HepG2 (cell line): ENCODE results near the gene ST14. TPM values are rescaled to one million over a fixed set of nuclear protein-coding genes. Genes with fewer than 3 reads are reported as not detected.

ENCODE experiments used
- ATAC-seq: fragments of 200-7000 bp; cut with Tn5 transposase; 3 replicates; pipeline ENCODE4 v1.9.1; 2020; ENCODE audit warnings: mild to moderate bottlenecking, moderate library complexity
- BruUV-seq: library from RNA; stranded (reverse); fragments of 400-500 nt; replicated peaks from 2 replicates; lab custom pipeline; 2021; lab: Mats Ljungman, UMichigan
- CTCF ChIA-PET: fragments of 300-600 bp; formaldehyde crosslinking; extraction: SDS; loops from one replicate; lab custom pipeline; 2021; ENCODE audit warnings: low total read pairs, inconsistent platforms, low intra/inter-chr PET ratio; lab: Yijun Ruan, JAX
- POLR2A ChIA-PET: fragments of 350-600 bp; sonication (Branson Sonifier 250); formaldehyde crosslinking; loops from one replicate; lab custom pipeline; 2020; ENCODE audit warnings: antibody characterized with exemption, inconsistent platforms; lab: Yijun Ruan, JAX
- DNase-seq: peaks from one replicate; pipeline ENCODE4 v3.0.0-alpha.2; 2015; ENCODE audit warnings: low spot score
- FAIRE-seq: peaks from 3 replicates; lab custom pipeline; 2011; peaks lifted over from hg19 to GRCh38; lab: Jason Lieb, UNC
- H2AFZ ChIP-seq: one replicate; pipeline ENCODE4 v1.6.1; 2011; ENCODE audit warnings: low read length, inconsistent platforms
- H3K27ac ChIP-seq: fragments of 300-600 bp; 3 replicates; pipeline ENCODE4 v1.8.0; 2011; ENCODE audit warnings: mixed run types, mild to moderate bottlenecking, mixed read lengths, low read length, inconsistent platforms; ENCODE audit not compliant: insufficient read depth; ENCODE audit errors: extremely low read length
- H3K27me3 ChIP-seq, 2 experiments: fragments of 200-600 bp in 1 of 2; 2 replicates in 1 of 2; 3 replicates in 1 of 2; pipeline versions ENCODE4 v1.6.0 to v1.8.0; 2011; ENCODE audit warnings: low read length in 2 of 2, mild to moderate bottlenecking in 2 of 2, moderate library complexity in 2 of 2, inconsistent platforms in 1 of 2; ENCODE audit not compliant: insufficient read depth in 2 of 2, control insufficient read depth in 1 of 2
- H3K36me3 ChIP-seq, 2 experiments: fragments of 200-600 bp in 1 of 2; replicated peaks in 1 of 2; 2 replicates in 1 of 2; 3 replicates in 1 of 2; pipeline versions ENCODE4 v1.5.1 to v1.8.0; 2011; ENCODE audit warnings: low read length in 2 of 2, inconsistent platforms in 1 of 2; ENCODE audit not compliant: insufficient read depth in 2 of 2, control insufficient read depth in 1 of 2
- H3K4me1 ChIP-seq: 2 replicates; pipeline ENCODE4 v1.5.1; 2012; ENCODE audit warnings: low read length, inconsistent platforms; ENCODE audit not compliant: insufficient read depth
- H3K4me2 ChIP-seq: 2 replicates; pipeline ENCODE4 v1.6.0; 2011; ENCODE audit warnings: low read depth, low read length, inconsistent platforms
- H3K4me3 ChIP-seq, 3 experiments: fragments of 200-600 bp in 1 of 3; sonication (generic), shearing (Covaris generic) in 1 of 3; replicated peaks in 1 of 3; 2 replicates each; pipeline ENCODE4 v1.5.1; 2011 to 2016; ENCODE audit warnings: low read length in 3 of 3, inconsistent platforms in 2 of 3, low read depth in 2 of 3, mild to moderate bottlenecking in 2 of 3, control low read depth in 1 of 3, mixed read lengths in 1 of 3; ENCODE audit not compliant: insufficient read depth in 1 of 3
- H3K79me2 ChIP-seq: one replicate; pipeline ENCODE4 v1.6.1; 2011; ENCODE audit warnings: low read length, inconsistent platforms; ENCODE audit not compliant: insufficient read depth
- H3K9ac ChIP-seq: 2 replicates; pipeline ENCODE4 v1.6.0; 2011; ENCODE audit warnings: mild to moderate bottlenecking, low read depth, low read length, inconsistent platforms; ENCODE audit not compliant: insufficient read depth
- H3K9me3 ChIP-seq: 2 replicates; pipeline ENCODE4 v1.5.1; 2012; ENCODE audit warnings: mild to moderate bottlenecking, low read length
- H4K20me1 ChIP-seq: 2 replicates; pipeline ENCODE4 v1.6.0; 2011; ENCODE audit warnings: inconsistent platforms, mild to moderate bottlenecking, low read length, moderate library complexity; ENCODE audit not compliant: insufficient read depth
- DMAP1 ChIP-seq: IDR thresholded peaks from 2 replicates; pipeline ENCODE4 v1.6.1; 2016
- FOXA1 ChIP-seq, 2 experiments: fragments of 450-650 bp in 1 of 2; sonication (generic) in 1 of 2; formaldehyde crosslinking in 1 of 2; IDR thresholded peaks; 2 replicates each; pipeline versions ENCODE4 v1.4.0 to v1.6.1; 2016 to 2020; ENCODE audit warnings: missing genetic modification reagents in 1 of 2
- MBD4 ChIP-seq: IDR thresholded peaks from 2 replicates; pipeline ENCODE4 v1.6.1; 2012; ENCODE audit warnings: low read length, inconsistent platforms, borderline replicate concordance
- PRPF4 ChIP-seq: fragments of 200-400 bp; formaldehyde crosslinking; IDR thresholded peaks from 2 replicates; pipeline ENCODE4 v1.6.1; 2016; ENCODE audit warnings: low read length, low read depth; ENCODE audit not compliant: poor library complexity, severe bottlenecking
- RBM22 ChIP-seq: fragments of 200-400 bp; formaldehyde crosslinking; optimal IDR thresholded peaks from 2 replicates; pipeline ENCODE3; 2017; ENCODE audit warnings: mild to moderate bottlenecking, low read length, moderate library complexity
- RELA ChIP-seq: sonication (generic); formaldehyde crosslinking; IDR thresholded peaks from 2 replicates; pipeline ENCODE4 v1.4.0; 2020; ENCODE audit warnings: missing genetic modification reagents
- ZMYM4 ChIP-seq: sonication (generic); formaldehyde crosslinking; IDR thresholded peaks from 2 replicates; pipeline ENCODE4 v1.8.1; 2023; ENCODE audit warnings: mild to moderate bottlenecking, missing genetic modification reagents
- ZNF282 ChIP-seq: fragments of 450-650 bp; IDR thresholded peaks from 2 replicates; pipeline ENCODE4 v1.6.1; 2018; ENCODE audit not compliant: partially characterized antibody
- ZNF451 ChIP-seq: sonication (generic); formaldehyde crosslinking; IDR thresholded peaks from 2 replicates; pipeline ENCODE4 v1.5.0; 2020; ENCODE audit warnings: mild to moderate bottlenecking, missing genetic modification reagents
- ZNF672 ChIP-seq: sonication (generic); formaldehyde crosslinking; IDR thresholded peaks from 2 replicates; pipeline ENCODE4 v1.8.1; 2022; ENCODE audit warnings: missing genetic modification reagents
- WGBS: methylation state at CpG from one replicate; pipeline ENCODE4 v1.1.6; 2017; ENCODE audit warnings: low lambda C conversion rate; 5-methylcytosine and 5-hydroxymethylcytosine counted together
- in situ Hi-C: cut with HindIII; loops from 2 replicates; pipeline ENCODE4 v1.10.0; 2017; ENCODE audit warnings: low pct_unique_long_range_greater_than_20kb; ENCODE audit not compliant: extremely low pct_ligation_motif_present
- intact Hi-C: fragments of 100-400 bp; cut with micrococcal nuclease; formaldehyde crosslinking; loops from one replicate; pipeline ENCODE4 v1.10.0; 2022; ENCODE audit not compliant: unreplicated experiment
- polyA plus RNA-seq, 8 experiments: library from polyadenylated mRNA; depleted of rRNA in 3 of 8; stranded (reverse) in 7 of 8; unstranded in 1 of 8; fragments of >200 nt; fragmentation: Illumina TruSeq in 4 of 8; extraction: Trizol in 4 of 8; gene quantifications; 2 replicates each; pipeline versions ENCODE4 v1.2.1 to v1.2.3, GENCODE V29; 2011 to 2016; ENCODE audit warnings: low read depth in 4 of 8, missing spikeins in 1 of 8, mixed read lengths in 1 of 8; ENCODE audit not compliant: insufficient read depth in 1 of 8
- total RNA-seq, 5 experiments: library from RNA; depleted of rRNA; stranded (reverse); fragments of >200 nt; fragmentation: Illumina TruSeq; extraction: Trizol; gene quantifications; 2 replicates each; pipeline ENCODE4 v1.2.3, GENCODE V29; 2016; ENCODE audit warnings: low read depth in 1 of 5

ST14 gene
- total and polyA plus RNA-seq, 2 of the 13 experiments (the other 11 are each of a cell fraction or from before 2014, with no cell fraction given): 0.88 to 1.4 TPM

GRCh38 chr11:130124096-130124495 lies 35.5 kb upstream of the ST14 start (continued):
- TF ChIP-seq DMAP1 (CRISPR knock-in tag) (peak; percentile 38; the same call in 1 of the 2 replicates), ZNF282 (no peak), FOXA1 (IDR thresholded peaks at IDR 0.05) (no peak), FOXA1 (CRISPR knock-in tag; IDR thresholded peaks at IDR 0.05) (peak; percentile 67), RELA (CRISPR knock-in tag) (no peak), ZMYM4 (no peak; the same call in 1 of the 2 replicates)

- Histone ChIP-seq H3K9me3 (no peaks in the 10 kb centered on the region), H3K4me3 (no peak overlapping the region), H4K20me1 (peaks cover 5% of the 10 kb centered on the region; the same call in 1 of the 2 replicates), H3K4me1 (peaks cover 65% of the 10 kb centered on the region), H3K36me3 (peaks cover 27 to 91% of the 10 kb centered on the region in 2 experiments), H3K27me3 (no peaks in the 10 kb centered on the region), H2AFZ (no peak overlapping the region), H3K79me2 (peaks cover 21% of the 10 kb centered on the region), H3K9ac (no peak overlapping the region)
- in situ Hi-C loops (loop anchor here (25.0 kb wide), 1 partner anchor 338 kb away; no protein-coding TSS in a partner anchor), intact Hi-C loops (loop anchor here (2.0 kb wide), 1 partner anchor 55 kb away; no protein-coding TSS in a partner anchor)
- BruUV-seq: no TSS peak
- DNase-seq (no peak), ATAC-seq (no peak), FAIRE-seq (no peak)
- ChIA-PET CTCF (no interaction called here), POLR2A (no interaction called here)
- TF ChIP-seq PRPF4 (no peak), ZNF672 (CRISPR knock-in tag) (no peak)
- TF ChIP-seq, all 625 proteins: peak for 0
- WGBS: 100% methylated on average over 4 of the region's 4 CpGs
- Histone ChIP-seq H3K4me2 (no peak overlapping the region), H3K27ac (no peak overlapping the region)
These were observed 33.9 kb upstream of the ST14 start for GRCh38 chr11:130125638-130126037.

GRCh38 chr11:130126516-130126915 lies 33.1 kb upstream of the ST14 start:
- Histone ChIP-seq H4K20me1 (peaks cover 5% of the 10 kb centered on the region; the same call in 1 of the 2 replicates), H3K27ac (no peak overlapping the region), H3K9me3 (no peaks in the 10 kb centered on the region), H3K27me3 (no peaks in the 10 kb centered on the region), H3K4me1 (peaks cover 64% of the 10 kb centered on the region), H2AFZ (no peak overlapping the region), H3K9ac (no peak overlapping the region), H3K4me2 (no peak overlapping the region), H3K79me2 (peaks cover 20% of the 10 kb centered on the region), H3K36me3 (peaks cover 33 to 92% of the 10 kb centered on the region in 2 experiments), H3K4me3 (no peak overlapping the region)
- DNase-seq: no peak
- ChIA-PET POLR2A (interaction anchor here (1.0 to 1.4 kb wide), 2 partner anchors 90 to 124 kb away, joined by 3 to 6 read pairs; partner anchors contain the start of gene PRDM10), CTCF (no interaction called here)
- TF ChIP-seq RBM22 (peak; percentile 11), MBD4 (no peak), ZNF451 (CRISPR knock-in tag) (no peak)
- no peak for ATAC-seq
- BruUV-seq: no TSS peak
- intact Hi-C loops: no loop called here
- WGBS: 97% methylated on average over 5 of the region's 5 CpGs
- in situ Hi-C loops: loop anchor here (25.0 kb wide), 1 partner anchor 339 kb away; no protein-coding TSS in a partner anchor
- no peak for FAIRE-seq
